Stimulated activated CD4-positive, alpha-beta T cell treated with anti-CD3 and anti-CD28 coated beads, Interleukin-4, amount 100 ng/mL, for 1 hour (primary cell): ENCODE results near the gene C1orf56.
A peak's percentile ranks its signal among the peaks of the same experiment; 100 is the strongest.
"Not testable (repeated sequence)": the region's sequence is repeated elsewhere in the genome, so short reads cannot be mapped to it uniquely, and the experiment has no call there.

Experiments used
- DNase-seq: peaks from one replicate; pipeline ENCODE4 v3.0.0-alpha.2; 2020

Gene C1orf56

DNA sequence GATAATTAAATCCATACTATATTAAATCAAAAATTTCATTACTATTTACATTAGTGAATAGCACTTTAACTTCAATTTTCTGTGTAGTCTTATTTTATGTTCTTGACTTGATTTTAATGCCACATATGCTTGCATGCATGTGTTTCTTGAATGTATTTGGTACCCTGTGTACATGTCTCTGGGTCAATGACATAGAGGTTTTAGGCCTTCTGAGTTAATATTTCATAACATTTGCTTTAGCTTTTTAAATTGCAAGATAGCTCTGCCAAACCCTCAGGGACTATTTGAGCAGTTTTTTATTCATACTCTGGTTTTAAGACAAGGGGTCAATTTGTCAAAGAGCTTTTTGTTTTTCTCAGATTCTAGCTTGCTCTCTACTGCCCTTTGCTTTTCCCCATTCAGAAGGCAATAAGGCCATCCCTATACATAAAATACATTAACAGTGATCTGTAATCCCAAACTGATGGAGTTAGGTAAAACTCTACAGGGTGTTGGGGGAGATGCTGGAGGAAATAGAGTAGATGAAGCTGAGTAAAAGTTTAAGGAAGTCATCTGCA lies 17.6 kb downstream of the C1orf56 start:
- no peak for DNase-seq

DNA sequence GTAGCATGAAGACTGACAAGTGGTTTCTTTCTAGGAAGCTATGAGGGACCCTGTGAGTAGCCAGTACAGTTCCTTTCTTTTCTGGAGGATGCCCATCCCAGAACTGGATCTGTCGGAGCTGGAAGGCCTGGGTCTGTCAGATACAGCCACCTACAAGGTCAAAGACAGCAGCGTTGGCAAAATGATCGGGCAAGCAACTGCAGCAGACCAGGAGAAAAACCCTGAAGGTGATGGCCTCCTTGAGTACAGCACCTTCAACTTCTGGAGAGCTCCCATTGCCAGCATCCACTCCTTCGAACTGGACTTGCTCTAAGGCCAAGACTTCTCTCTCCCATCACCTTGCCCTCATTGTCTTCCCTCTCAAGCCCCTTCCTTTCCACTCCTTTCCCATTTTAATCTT lies 19.6 kb downstream of the C1orf56 start:
- no peak for DNase-seq

DNA sequence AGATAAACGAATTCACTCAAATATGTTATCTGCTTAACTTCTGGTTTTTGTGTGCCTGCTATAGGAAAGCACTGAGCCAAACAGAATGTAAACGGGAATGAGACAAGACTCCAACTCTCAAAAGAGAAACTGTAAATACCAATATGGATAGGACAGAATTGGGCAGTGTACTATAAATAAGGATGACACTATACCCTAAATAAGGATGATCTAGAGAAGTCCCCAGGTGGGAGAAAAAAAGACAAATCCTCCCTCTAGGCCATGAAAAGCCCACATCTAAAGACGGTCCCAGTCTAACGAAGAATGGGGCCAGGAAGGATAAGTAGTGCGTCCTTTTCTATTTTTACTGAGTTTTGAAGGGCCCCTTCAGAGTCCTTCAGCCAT lies 21.5 kb downstream of the C1orf56 start:
- no peak for DNase-seq

DNA sequence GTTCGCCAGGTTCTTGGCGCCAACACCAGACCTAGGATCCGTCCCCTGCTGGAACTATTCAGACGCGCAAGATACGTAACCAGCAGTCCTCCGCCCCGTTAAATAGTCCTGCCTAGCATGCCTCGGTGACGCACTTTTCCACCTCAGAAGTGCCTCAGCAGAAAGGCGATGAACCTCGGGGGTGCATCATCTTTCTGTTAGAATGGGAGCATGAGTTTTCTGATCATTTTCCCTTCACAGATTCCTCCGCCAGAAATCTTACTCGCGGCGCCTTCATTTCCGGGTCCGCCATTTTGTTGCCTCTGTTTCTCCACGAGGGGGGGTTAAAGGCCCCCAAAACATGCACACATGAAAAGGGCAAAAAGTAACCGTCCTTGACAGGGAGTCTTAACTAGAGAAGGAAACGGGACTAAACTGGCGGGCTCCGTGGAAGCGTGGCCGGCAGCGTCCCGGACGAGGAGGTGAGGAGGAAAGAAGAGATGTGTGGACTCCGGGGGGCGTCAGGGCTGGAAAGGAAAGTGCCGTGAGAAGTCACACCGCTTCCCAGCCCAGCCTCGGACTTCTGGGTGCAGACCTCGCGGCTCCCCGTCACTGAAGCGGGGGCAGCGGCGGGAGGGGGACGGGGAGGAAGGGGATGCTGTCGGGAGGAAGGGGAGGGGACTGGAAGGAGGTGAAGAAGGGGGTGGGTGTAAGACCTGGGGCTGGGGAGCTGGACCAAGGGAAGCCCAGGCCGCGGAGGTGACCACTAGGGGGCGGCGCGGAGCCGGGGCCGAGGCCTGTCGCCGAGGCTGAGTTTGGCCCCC lies 23.1 kb downstream of the C1orf56 start, which contains the start of gene GABPB2:
GABPB2 (plus strand) TSS at position 288 of the 803 bp plus-strand sequence. CDS start 17,429 bp downstream, outside the sequence.
- peak; percentile 87 for DNase-seq

DNA sequence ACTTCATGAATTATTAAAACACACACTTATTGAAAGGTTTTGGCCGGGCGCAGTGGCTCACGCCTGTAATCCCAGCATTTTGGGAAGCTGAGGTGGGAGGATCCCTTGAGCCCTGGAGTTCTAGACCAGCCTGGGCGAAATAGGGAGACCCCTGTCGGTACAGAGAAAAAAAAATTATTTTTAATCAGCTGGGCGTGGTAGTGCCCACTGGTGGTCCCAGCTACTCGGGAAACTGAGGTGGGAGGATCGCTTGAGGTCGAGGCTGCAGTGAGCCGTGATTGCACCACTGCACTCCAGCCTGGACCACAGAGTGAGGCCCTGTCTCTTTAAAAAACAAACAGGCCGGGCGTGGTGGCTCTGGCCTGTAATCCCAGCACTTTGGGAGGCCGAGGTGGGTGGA lies 24.7 kb downstream of the C1orf56 start:
- no peak for DNase-seq

DNA sequence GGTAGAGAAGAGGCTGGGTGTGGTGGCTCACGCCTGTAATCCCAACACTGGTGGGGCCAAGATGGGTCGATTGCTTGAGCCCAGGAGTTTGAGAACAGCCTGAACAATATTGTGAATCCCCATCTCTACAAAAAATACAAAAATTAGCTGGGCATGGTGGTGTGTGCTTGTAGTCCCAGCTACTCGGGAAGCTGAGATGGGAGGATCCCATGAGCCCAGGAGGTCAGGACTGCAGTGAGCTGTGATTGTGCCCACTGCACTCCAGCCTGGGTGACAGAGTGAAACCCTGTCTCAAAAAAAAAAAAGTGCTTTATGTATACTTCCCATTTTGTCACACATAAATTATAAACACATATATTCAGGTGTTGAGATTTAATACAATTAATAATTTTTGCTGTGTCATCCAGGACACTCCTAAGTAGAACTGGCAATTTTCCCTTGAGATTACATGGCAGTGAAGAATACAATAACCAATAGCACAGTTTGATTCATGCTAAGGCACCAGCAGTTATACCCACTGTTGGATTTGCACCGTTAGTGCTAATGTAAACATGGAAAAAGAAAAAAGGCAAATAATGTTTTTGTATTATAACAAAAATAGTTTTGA lies 38.5 kb downstream of the C1orf56 start:
- no peak for DNase-seq

DNA sequence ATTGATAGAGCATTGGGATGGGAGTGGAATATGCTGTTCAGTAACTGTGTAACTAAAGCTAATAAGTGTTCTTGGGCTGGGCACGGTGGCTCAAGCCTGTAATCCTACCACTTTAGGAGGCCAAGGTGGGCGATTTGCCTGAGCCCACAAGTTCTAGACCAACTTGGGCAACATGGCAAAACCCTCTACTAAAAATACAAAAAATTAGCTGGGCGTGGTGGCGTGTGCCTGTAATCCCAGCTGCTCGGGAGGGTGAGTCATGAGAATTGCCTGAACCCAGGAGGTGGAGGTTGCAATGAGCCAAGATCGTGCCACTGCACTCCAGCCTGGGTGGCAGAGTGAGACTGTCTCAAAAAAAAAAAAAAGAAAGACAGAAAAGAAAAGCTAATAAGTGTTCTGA lies 49.9 kb downstream of the C1orf56 start:
- DNase-seq: not testable (repeated sequence)

DNA sequence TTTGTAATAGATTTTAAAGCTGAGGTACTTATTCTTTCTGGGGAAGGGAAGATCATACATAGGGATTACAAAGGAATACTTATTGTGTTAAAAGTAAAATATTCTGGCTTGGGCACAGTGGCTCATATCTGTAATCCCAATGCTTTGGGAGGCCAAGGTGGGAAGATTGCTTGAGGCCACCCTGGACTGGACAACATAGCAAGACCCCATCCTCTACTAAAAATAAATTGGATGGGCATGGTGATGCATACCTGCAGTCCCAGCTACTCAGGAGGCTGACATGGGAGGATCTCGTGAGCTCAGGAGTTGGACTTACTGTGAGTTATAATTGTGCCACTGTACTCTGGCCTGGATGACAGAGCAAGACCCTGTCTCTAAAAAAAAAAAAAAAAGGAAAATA lies 50.6 kb downstream of the C1orf56 start:
- DNase-seq: no peak
